IMR-90 (cell line): ENCODE results near the gene CYB5D1. TPM values are rescaled to one million over a fixed set of nuclear protein-coding genes. Genes with fewer than 3 reads are reported as not detected.

Experiments used
- ELK1 ChIP-seq: fragments of 150-350 bp; IDR thresholded peaks from 2 replicates; pipeline ENCODE4 v1.6.1; 2016; ENCODE audit warnings: low read depth, mild to moderate bottlenecking, low read length, moderate library complexity, borderline replicate concordance
- FOS ChIP-seq: fragments of 150-350 bp; IDR thresholded peaks from 2 replicates; pipeline ENCODE4 v1.6.1; 2016; ENCODE audit warnings: low read depth, low read length
- MAFK ChIP-seq: IDR thresholded peaks from 2 replicates; pipeline ENCODE4 v1.6.1; 2012; ENCODE audit warnings: low read depth, low read length, improper control_type of control experiment
- MAZ ChIP-seq: IDR thresholded peaks from 2 replicates; pipeline ENCODE4 v1.6.1; 2012; ENCODE audit warnings: low read depth, mild to moderate bottlenecking, low read length, improper control_type of control experiment, moderate library complexity, borderline replicate concordance
- MXI1 ChIP-seq: IDR thresholded peaks from 2 replicates; pipeline ENCODE4 v1.6.1; 2012; ENCODE audit warnings: low read depth, mild to moderate bottlenecking, low read length, moderate library complexity, borderline replicate concordance
- POLR2A ChIP-seq: IDR thresholded peaks from 2 replicates; pipeline ENCODE4 v1.6.1; 2012; ENCODE audit warnings: mild to moderate bottlenecking, low read depth, low read length
- RCOR1 ChIP-seq: IDR thresholded peaks from 2 replicates; pipeline ENCODE4 v1.6.1; 2012; ENCODE audit warnings: mild to moderate bottlenecking, low read length, improper control_type of control experiment; ENCODE audit not compliant: insufficient replicate concordance
- RFX5 ChIP-seq: IDR thresholded peaks from 2 replicates; pipeline ENCODE4 v1.8.0; 2012; ENCODE audit warnings: low read depth, mild to moderate bottlenecking, low read length, moderate library complexity
- polyA plus RNA-seq, 3 experiments: library from polyadenylated mRNA; depleted of rRNA; stranded (reverse); fragments of >200 nt; gene quantifications; 2 replicates each; pipeline ENCODE4 v1.2.3, GENCODE V29; 2012; ENCODE audit warnings: low replicate concordance in 1 of 3
- total RNA-seq: library from RNA; depleted of rRNA; stranded (reverse); fragments of >200 nt; gene quantifications from 2 replicates; pipeline ENCODE4 v1.2.3, GENCODE V29; 2012

Gene CYB5D1
- total and polyA plus RNA-seq, 2 of the 4 experiments (the other 2 are of a cell fraction) = 8.8 to 10.8 TPM

DNA sequence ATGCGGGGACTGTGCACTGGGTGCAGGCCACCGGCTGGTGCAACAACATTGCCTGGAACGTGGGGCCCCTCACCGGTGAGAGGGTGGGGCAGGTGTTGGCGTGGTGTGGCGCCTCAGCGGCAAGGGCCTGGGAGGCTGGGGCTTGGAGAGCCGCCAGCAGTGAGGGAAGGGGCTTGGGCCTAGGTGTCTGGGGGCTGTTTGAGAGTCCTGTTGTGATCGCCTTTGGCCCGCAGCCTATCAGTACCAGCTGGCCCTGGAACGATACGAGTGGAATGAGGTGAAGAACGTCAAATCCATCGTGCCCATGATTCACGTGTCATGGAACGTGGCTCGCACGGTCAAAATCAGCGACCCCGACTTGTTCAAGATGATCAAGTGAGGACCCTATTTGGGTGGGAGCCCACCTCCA lies 5.5 kb upstream of the CYB5D1 start (continued):
- no peak for TF ChIP-seq ELK1
- TF ChIP-seq MAFK = no peak
- TF ChIP-seq FOS = no peak
- no peak for TF ChIP-seq POLR2A
- no peak for TF ChIP-seq MXI1
- TF ChIP-seq RCOR1 = no peak
- no peak for TF ChIP-seq MAZ
- no peak for TF ChIP-seq RFX5
